ENCODE results near the gene NECTIN1.

DNA sequence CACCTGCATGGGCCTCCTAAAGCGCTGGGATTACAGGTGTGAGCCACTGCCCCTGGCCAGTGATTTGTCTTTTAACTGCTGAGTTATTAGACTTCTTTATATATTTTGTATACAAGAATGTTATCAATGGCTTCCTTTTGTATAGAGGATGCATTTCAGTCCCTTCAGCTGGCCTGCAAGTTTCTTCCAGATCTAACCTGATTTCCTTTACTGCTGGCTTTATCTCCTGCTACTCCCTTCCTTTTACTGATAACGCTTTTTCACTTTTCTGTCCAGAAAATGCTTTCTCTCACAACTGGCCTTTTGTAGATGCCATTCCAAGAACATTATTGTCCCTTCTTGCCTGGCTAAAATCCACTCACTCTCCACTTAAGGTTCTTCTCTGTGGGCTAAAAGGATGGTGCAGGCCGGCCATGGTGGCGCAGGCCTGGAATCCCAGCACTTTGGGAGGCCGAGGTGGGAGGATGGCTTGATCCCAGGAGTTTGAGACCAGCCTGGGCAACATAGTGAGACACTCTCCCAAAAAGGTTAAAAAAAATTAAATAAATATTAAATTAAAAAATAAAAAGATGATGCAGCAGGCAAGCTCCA is 118.1 kb downstream of the NECTIN1 start:
- TF ChIP-seq POLR2A (IDR thresholded peaks at IDR 0.05; ENCODE audit: low read length) (no peak), GATA1 (IDR thresholded peaks at IDR 0.05; ENCODE audit: low read depth, low read length) (no peak)
